Endothelial cell of umbilical vein (primary cell): ENCODE measurements around the gene SC5D. TPM values are rescaled to one million over a fixed set of nuclear protein-coding genes. Genes with fewer than 3 reads are reported as not detected.

Experiments used
- BruUV-seq: library from RNA; stranded (reverse); fragments of 400-500 nt; replicated peaks from 2 replicates; lab custom pipeline; 2021; lab: Mats Ljungman, UMichigan
- CTCF ChIA-PET: fragments of 300-600, 350-600 bp; sonication (Branson Sonifier 250); formaldehyde crosslinking; loops from one replicate; lab custom pipeline; 2021; ENCODE audit warnings: antibody characterized with exemption, inconsistent platforms; lab: Charles Lee
- POLR2A ChIA-PET: fragments of 300-600, 350-600 bp; sonication (Branson Sonifier 250); formaldehyde crosslinking; loops from one replicate; lab custom pipeline; 2021; ENCODE audit warnings: antibody characterized with exemption, inconsistent platforms; lab: Charles Lee
- DNase-seq: peaks from one replicate; pipeline ENCODE4 v3.0.0-alpha.2; 2011; ENCODE audit warnings: low read depth, low spot score
- FAIRE-seq: peaks from 2 replicates; lab custom pipeline; 2011; peaks lifted over from hg19 to GRCh38; lab: Jason Lieb, UNC
- H2AFZ ChIP-seq: 2 replicates; pipeline ENCODE4 v1.6.0; 2012; ENCODE audit warnings: low read depth, low read length, control low read depth, inconsistent platforms
- H3K27ac ChIP-seq: 2 replicates; pipeline ENCODE4 v1.5.1; 2011; ENCODE audit warnings: low read depth, mild to moderate bottlenecking, control low read depth, low read length, moderate library complexity; ENCODE audit not compliant: insufficient read depth
- H3K27me3 ChIP-seq, 2 experiments: 2 replicates each; pipeline versions ENCODE4 v1.6.0 to v1.6.1; 2011; ENCODE audit warnings: low read length in 2 of 2, mixed read lengths in 1 of 2; ENCODE audit not compliant: control insufficient read depth in 2 of 2, insufficient read depth in 2 of 2
- H3K36me3 ChIP-seq, 2 experiments: 2 replicates in 1 of 2; 3 replicates in 1 of 2; pipeline ENCODE4 v1.5.1; 2011; ENCODE audit warnings: low read length in 2 of 2, mild to moderate bottlenecking in 1 of 2, moderate library complexity in 1 of 2; ENCODE audit not compliant: control insufficient read depth in 2 of 2, insufficient read depth in 2 of 2; ENCODE audit errors: extremely low read depth in 1 of 2
- H3K4me1 ChIP-seq: 3 replicates; pipeline ENCODE4 v1.5.1; 2011; ENCODE audit warnings: mild to moderate bottlenecking, low read length; ENCODE audit not compliant: control insufficient read depth, insufficient read depth; ENCODE audit errors: extremely low read depth
- H3K4me2 ChIP-seq: 2 replicates; pipeline ENCODE4 v1.6.1; 2011; ENCODE audit warnings: low read length, control low read depth, mixed read lengths; ENCODE audit not compliant: insufficient read depth
- H3K4me3 ChIP-seq, 3 experiments: fragments of 200-600 bp in 1 of 3; sonication (generic), shearing (Covaris generic) in 1 of 3; replicated peaks in 1 of 3; 2 replicates each; pipeline ENCODE4 v1.5.1; 2011 to 2016; ENCODE audit warnings: control low read depth in 3 of 3, low read length in 3 of 3, mild to moderate bottlenecking in 2 of 3, inconsistent platforms in 1 of 3, low read depth in 1 of 3, moderate library complexity in 1 of 3; ENCODE audit not compliant: insufficient read depth in 1 of 3
- H3K79me2 ChIP-seq: 2 replicates; pipeline ENCODE4 v1.6.0; 2012; ENCODE audit warnings: low read length, inconsistent platforms; ENCODE audit not compliant: control insufficient read depth, insufficient read depth
- H3K9ac ChIP-seq: replicated peaks from 2 replicates; pipeline ENCODE3; 2011; ENCODE audit warnings: low read length, control low read depth; ENCODE audit not compliant: insufficient read depth; ENCODE audit errors: extremely low read depth
- H3K9me1 ChIP-seq: replicated peaks from 3 replicates; pipeline ENCODE4 v1.6.0; 2011; ENCODE audit warnings: mild to moderate bottlenecking, low read length; ENCODE audit not compliant: control insufficient read depth, insufficient read depth; ENCODE audit errors: extremely low read depth
- H3K9me3 ChIP-seq: replicated peaks from 2 replicates; pipeline ENCODE4 v1.5.1; 2012; ENCODE audit warnings: low read length, inconsistent platforms; ENCODE audit not compliant: control insufficient read depth, insufficient read depth
- H4K20me1 ChIP-seq: replicated peaks from 2 replicates; pipeline ENCODE3; 2011; ENCODE audit warnings: mild to moderate bottlenecking, low read length; ENCODE audit not compliant: control insufficient read depth, insufficient read depth; ENCODE audit errors: extremely low read depth
- CTCF ChIP-seq, 2 donors: IDR thresholded peaks; 1 replicate in 1 of 2; 2 replicates in 1 of 2; pipeline ENCODE4 v1.5.1; 2011; ENCODE audit warnings: low read length in 2 of 2, mild to moderate bottlenecking in 2 of 2, moderate library complexity in 2 of 2, control low read depth in 1 of 2, inconsistent platforms in 1 of 2, low read depth in 1 of 2; ENCODE audit not compliant: insufficient read depth in 1 of 2; ENCODE audit errors: extremely low read depth in 1 of 2
- EZH2 ChIP-seq: IDR thresholded peaks from 2 replicates; pipeline ENCODE4 v1.6.1; 2012; ENCODE audit warnings: borderline replicate concordance, low read depth, mild to moderate bottlenecking, moderate library complexity, low read length, inconsistent platforms; ENCODE audit not compliant: severe bottlenecking
- FOS ChIP-seq: IDR thresholded peaks from 2 replicates; pipeline ENCODE4 v1.6.1; 2011; ENCODE audit warnings: mild to moderate bottlenecking, low read length, moderate library complexity, borderline replicate concordance; ENCODE audit not compliant: insufficient read depth
- GATA2 ChIP-seq: IDR thresholded peaks from 2 replicates; pipeline ENCODE4 v1.7.0; 2011; ENCODE audit warnings: low read depth, mild to moderate bottlenecking, moderate library complexity, mixed read lengths, low read length; ENCODE audit not compliant: insufficient read length, insufficient read depth
- JUN ChIP-seq: IDR thresholded peaks from 2 replicates; pipeline ENCODE4 v1.6.1; 2011; ENCODE audit warnings: borderline replicate concordance, low read depth; ENCODE audit not compliant: insufficient read length, insufficient read depth
- MAX ChIP-seq: IDR thresholded peaks from 2 replicates; pipeline ENCODE4 v1.6.1; 2011; ENCODE audit not compliant: insufficient read depth, insufficient read length
- MYC ChIP-seq: IDR thresholded peaks from one replicate; pipeline ENCODE4 v1.6.1; 2011; ENCODE audit warnings: mild to moderate bottlenecking, low read depth, low read length
- POLR2A ChIP-seq: IDR thresholded peaks from 2 replicates; pipeline ENCODE4 v1.6.1; 2012; ENCODE audit warnings: low read depth, mild to moderate bottlenecking, control low read depth, low read length
- POLR2AphosphoS5 ChIP-seq: IDR thresholded peaks from 2 replicates; pipeline ENCODE4 v1.6.1; 2012; ENCODE audit warnings: low read depth, mild to moderate bottlenecking, control low read depth, low read length, moderate library complexity; ENCODE audit not compliant: insufficient read depth
- dilution Hi-C: fragments of 300-500 bp; cut with MboI; formaldehyde crosslinking; loops from one replicate; pipeline ENCODE4 v1.15.0; 2019; ENCODE audit warnings: low sequenced_read_pairs; ENCODE audit not compliant: extremely low pct_ligation_motif_present
- intact Hi-C: fragments of 100-400 bp; cut with micrococcal nuclease; formaldehyde crosslinking; loops from one replicate; pipeline ENCODE4 v1.10.0; 2022
- polyA plus RNA-seq, 4 experiments: library from polyadenylated mRNA; depleted of rRNA in 3 of 4; stranded (reverse) in 3 of 4; unstranded in 1 of 4; fragments of >200 nt; gene quantifications; 2 replicates each; pipeline versions ENCODE4 v1.2.1 to v1.2.3, GENCODE V29; 2011 to 2012; ENCODE audit warnings: missing spikeins in 1 of 4
- total RNA-seq: library from RNA; stranded (reverse); gene quantifications from 2 replicates; pipeline ENCODE4 v1.2.3, GENCODE V29; 2021

SC5D gene
- total and polyA plus RNA-seq, 2 donors (not counting 3 experiments of a cell fraction or from before 2014, with no cell fraction given): 37.1 to 40.0 TPM

- DNase-seq (no peak), FAIRE-seq (no peak)
- Histone ChIP-seq H2AFZ (no peak overlapping the region), H3K27ac (no peak overlapping the region), H3K9ac (no peak overlapping the region), H3K27me3 (peaks cover 14 to 20% of the 10 kb centered on the region in 2 experiments), H3K36me3 (no peaks in the 10 kb centered on the region), H3K4me3 (no peak overlapping the region), H3K9me3 (no peaks in the 10 kb centered on the region), H3K4me1 (no peaks in the 10 kb centered on the region), H3K9me1 (no peaks in the 10 kb centered on the region), H4K20me1 (no peaks in the 10 kb centered on the region), H3K4me2 (no peak overlapping the region), H3K79me2 (no peaks in the 10 kb centered on the region)
- intact Hi-C loops: no loop called here
- CTCF ChIA-PET: no interaction called here
- BruUV-seq: no TSS peak
- TF ChIP-seq CTCF (IDR thresholded peaks at IDR 0.05; ENCODE audit: extremely low read depth in 1 of 2, insufficient read depth in 1 of 2, low read depth in 1 of 2, low read length in 2 of 2): no peak
- no peak for TF ChIP-seq FOS
- TF ChIP-seq POLR2AphosphoS5: no peak
- TF ChIP-seq MAX: no peak
- no peak for TF ChIP-seq MYC
- TF ChIP-seq GATA2: no peak
- TF ChIP-seq JUN: no peak
- no peak for TF ChIP-seq EZH2
- TF ChIP-seq POLR2A: no peak
- POLR2A ChIA-PET: no interaction called here
- dilution Hi-C loops: no loop called here
These were observed 9.6 kb upstream of the SC5D start for GRCh38 chr11:121282886-121283502.
